ENCODE results near the gene PDE7B. TPM values are rescaled to one million over a fixed set of nuclear protein-coding genes. Genes with fewer than 3 reads are reported as not detected.
"Not testable (repeated sequence)": the region's sequence is repeated elsewhere in the genome, so short reads cannot be mapped to it uniquely, and the experiment has no call there.

The PDE7B gene
- total RNA-seq, 2 experiments from 2014 or later = 0.73 to 1.1 TPM

DNA sequence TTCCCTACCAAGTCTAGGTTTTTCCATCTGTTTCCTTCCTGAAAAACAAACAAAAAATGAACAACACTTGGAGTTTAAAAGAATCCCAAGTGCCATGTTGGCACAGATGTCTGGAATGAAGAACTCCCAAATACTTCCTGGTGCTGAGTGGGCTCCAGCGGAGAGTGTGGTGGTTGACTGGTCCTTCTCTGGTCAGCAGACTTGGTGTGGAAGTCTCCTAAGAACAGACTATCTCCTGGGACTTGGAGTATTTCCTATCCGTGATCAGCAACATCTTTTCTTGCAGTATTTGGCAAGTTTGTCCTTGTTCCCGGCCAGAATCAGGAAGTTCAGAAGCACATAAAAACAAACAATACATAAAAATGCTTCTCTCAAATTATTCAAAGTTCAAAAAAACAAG is 244.5 kb downstream of the PDE7B start:
- ChIA-PET CTCF (interaction anchor here (0.5 kb wide), 1 partner anchor 643 kb away, joined by 3 read pairs; no protein-coding TSS in a partner anchor), POLR2A (no interaction called here)
- Mint-ChIP-seq H3K4me3 (no peak overlapping the region), H3K27me3 (peaks cover 3% of the 10 kb centered on the region), H3K27ac (no peak overlapping the region), H3K9me3 (ENCODE audit: low read depth) (peaks cover 6% of the 10 kb centered on the region), H3K36me3 (ENCODE audit: low read depth) (no peaks in the 10 kb centered on the region), H3K4me1 (no peaks in the 10 kb centered on the region)
- intact Hi-C loops (cut with DNase I, micrococcal nuclease) = no loop called here
- ATAC-seq (no peak), DNase-seq (no peak)

DNA sequence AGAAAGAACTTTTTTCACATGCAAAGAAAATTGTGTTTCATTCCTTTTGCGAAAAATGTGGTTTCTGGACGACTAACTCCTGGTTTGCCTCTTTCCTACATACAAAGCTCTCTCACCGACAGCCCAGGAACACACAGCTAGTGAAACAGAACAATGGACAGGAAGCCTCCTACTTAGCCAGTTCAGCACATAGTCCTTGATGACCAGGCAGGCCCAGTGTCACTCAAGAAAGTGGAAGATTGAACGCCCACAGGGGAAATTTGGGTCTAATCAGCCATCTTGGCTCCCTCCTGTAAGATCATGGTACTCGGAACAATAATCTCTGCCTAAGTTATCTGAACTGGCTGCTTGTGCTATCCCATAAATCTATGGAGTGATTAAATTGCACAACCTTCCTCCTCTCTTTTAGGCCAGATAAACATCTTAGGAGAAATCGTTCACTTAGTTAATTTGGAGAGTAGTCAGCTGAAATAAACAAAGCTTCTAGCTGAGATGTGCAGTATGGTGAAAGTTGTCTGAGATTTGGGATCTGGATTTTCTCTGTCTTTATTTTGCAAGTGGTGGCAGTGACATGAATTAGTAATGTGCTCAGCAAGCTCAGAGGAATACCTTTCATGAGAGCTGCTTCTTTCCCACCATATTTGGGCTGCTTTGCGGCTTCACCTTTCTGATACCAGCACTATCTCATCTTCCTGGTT is 251.6 kb downstream of the PDE7B start:
- ChIA-PET CTCF (interaction anchor here (0.9 to 1.2 kb wide), 2 partner anchors 31 to 124 kb away, joined by 3 read pairs; no protein-coding TSS in a partner anchor), POLR2A (no interaction called here)
- ATAC-seq (no peak), DNase-seq (no peak)
- no peak overlapping the region for H3K27ac Mint-ChIP-seq
- no peaks in the 10 kb centered on the region for H3K4me1 Mint-ChIP-seq
- H3K36me3 Mint-ChIP-seq (ENCODE audit: low read depth) = no peaks in the 10 kb centered on the region
- H3K4me3 Mint-ChIP-seq = no peak overlapping the region
- H3K9me3 Mint-ChIP-seq (ENCODE audit: low read depth) = no peaks in the 10 kb centered on the region
- intact Hi-C loops (cut with DNase I, micrococcal nuclease) = no loop called here
- H3K27me3 Mint-ChIP-seq = peaks cover 2% of the 10 kb centered on the region

DNA sequence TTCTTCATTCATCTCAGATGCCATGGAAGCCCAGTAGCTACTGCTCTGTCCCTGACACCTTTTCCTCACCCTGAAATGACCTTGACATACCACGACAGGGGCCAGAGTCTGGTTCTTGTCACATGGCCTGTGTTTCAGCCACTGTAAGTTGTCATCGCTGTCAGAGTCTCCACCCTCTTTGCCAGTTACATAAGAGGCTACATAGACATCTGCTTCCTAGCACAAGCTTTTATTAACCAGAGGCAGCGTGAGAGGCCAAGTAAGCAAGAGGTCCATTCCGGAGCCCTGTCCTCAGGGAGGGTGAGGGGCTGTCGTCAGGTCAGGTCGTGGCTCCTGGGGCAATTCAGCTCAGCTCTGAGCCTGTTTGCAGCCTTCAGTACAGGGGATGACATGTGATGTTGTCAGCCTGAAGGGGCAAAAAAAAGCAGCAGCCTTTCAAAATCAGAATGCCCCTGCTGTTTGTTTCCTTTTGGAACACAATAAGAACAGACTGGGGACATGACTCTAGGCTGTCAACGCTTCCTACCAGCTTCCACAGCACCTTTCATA is 252.3 kb downstream of the PDE7B start:
- no peaks in the 10 kb centered on the region for H3K36me3 Mint-ChIP-seq (ENCODE audit: low read depth)
- no peak overlapping the region for H3K4me3 Mint-ChIP-seq
- ChIA-PET CTCF (interaction anchor here (0.5 to 1.2 kb wide), 3 partner anchors 13 to 123 kb away, joined by 3 read pairs; no protein-coding TSS in a partner anchor), POLR2A (no interaction called here)
- H3K4me1 Mint-ChIP-seq = no peaks in the 10 kb centered on the region
- H3K27ac Mint-ChIP-seq = no peak overlapping the region
- ATAC-seq (no peak), DNase-seq (no peak)
- H3K9me3 Mint-ChIP-seq (ENCODE audit: low read depth) = no peaks in the 10 kb centered on the region
- H3K27me3 Mint-ChIP-seq = peaks cover 2% of the 10 kb centered on the region
- intact Hi-C loops (cut with DNase I, micrococcal nuclease) = no loop called here

DNA sequence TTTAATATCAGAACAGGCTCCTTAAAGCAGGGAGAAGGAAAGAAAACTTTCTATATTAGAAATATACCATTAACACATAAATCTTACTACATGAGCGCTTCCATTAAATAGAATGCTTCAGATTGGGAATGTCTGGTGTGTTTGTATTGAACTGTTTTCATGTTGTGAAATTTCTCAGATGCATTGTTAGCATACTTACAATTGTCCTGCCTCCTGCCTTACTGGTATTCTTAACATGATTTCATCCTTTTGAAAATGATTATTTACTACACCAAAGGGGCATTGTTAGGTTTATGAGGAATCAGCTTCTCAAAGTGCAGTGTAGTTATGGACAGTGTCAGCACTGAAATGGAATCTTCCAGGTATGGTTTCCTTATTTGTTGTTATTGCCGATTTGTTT is 253.1 kb downstream of the PDE7B start:
- H3K36me3 Mint-ChIP-seq (ENCODE audit: low read depth) = no peaks in the 10 kb centered on the region
- intact Hi-C loops (cut with DNase I, micrococcal nuclease) = no loop called here
- H3K27ac Mint-ChIP-seq = no peak overlapping the region
- H3K4me1 Mint-ChIP-seq = no peaks in the 10 kb centered on the region
- DNase-seq = no peak
- no peak for ATAC-seq
- ChIA-PET CTCF (interaction anchor here (0.6 to 0.8 kb wide), 3 partner anchors 12 to 133 kb away, joined by 3 read pairs; no protein-coding TSS in a partner anchor), POLR2A (no interaction called here)
- H3K4me3 Mint-ChIP-seq = no peak overlapping the region
- peaks cover 2% of the 10 kb centered on the region for H3K27me3 Mint-ChIP-seq
- no peaks in the 10 kb centered on the region for H3K9me3 Mint-ChIP-seq (ENCODE audit: low read depth)

DNA sequence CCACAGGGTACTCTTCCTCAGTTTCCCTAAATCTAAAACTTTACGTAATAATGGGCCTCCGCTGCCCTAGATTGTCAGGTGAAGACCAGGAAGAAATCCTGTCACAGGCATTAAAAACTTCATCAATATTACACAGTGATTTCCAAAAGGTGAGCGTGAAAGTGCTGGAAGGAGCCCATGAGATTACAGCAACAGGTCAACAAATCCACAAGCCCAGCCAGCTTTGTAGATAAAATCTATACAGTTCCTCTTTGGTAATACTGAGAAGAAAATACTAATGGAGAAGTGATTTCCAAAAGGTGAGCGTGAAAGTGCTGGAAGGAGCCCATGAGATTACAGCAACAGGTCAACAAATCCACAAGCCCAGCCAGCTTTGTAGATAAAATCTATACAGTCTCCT is 254.3 kb downstream of the PDE7B start:
- H3K9me3 Mint-ChIP-seq (ENCODE audit: low read depth); ATAC-seq; H3K27me3 Mint-ChIP-seq; H3K27ac Mint-ChIP-seq; H3K4me1 Mint-ChIP-seq; DNase-seq; intact Hi-C loops (cut with DNase I, micrococcal nuclease); POLR2A ChIA-PET; H3K36me3 Mint-ChIP-seq (ENCODE audit: low read depth); CTCF ChIA-PET; H3K4me3 Mint-ChIP-seq: not testable (repeated sequence)

DNA sequence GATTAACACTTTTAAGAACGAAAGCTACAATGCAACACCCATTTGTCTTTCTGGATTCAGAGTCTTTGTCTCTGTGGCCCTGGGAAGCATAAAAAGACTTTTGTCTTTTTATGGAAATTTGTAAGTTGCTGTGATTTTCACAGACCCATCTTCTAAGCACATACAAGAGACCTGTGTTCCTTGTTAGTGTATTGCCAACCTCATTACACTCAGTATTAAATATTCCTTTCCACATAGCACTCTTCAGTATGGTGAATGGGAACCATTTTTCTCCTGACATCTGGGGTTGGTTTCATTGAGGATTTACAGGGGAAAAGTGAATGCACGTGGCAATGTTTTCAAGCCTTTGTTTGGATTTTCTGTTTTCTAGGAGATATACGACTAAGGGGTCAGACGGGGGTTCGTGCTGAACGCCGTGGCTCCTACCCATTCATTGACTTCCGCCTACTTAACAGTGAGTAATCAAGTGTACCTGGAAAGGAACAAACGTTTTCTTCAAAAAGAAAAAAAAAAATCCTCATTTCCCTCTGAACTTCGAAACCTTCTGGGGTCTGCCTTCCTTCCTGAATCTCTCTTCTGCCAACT is 257.0 kb downstream of the PDE7B start:
- intact Hi-C loops (cut with DNase I, micrococcal nuclease) = no loop called here
- Mint-ChIP-seq H3K36me3 (ENCODE audit: low read depth) (no peaks in the 10 kb centered on the region), H3K27ac (no peak overlapping the region), H3K9me3 (ENCODE audit: low read depth) (no peaks in the 10 kb centered on the region), H3K27me3 (peaks cover 7% of the 10 kb centered on the region), H3K4me3 (no peak overlapping the region), H3K4me1 (peaks cover 2% of the 10 kb centered on the region)
- ATAC-seq = no peak
- CTCF ChIA-PET = interaction anchor here (0.6 kb wide), 1 partner anchor 49 kb away, joined by 3 read pairs; no protein-coding TSS in a partner anchor
- DNase-seq = no peak
- POLR2A ChIA-PET = no interaction called here

DNA sequence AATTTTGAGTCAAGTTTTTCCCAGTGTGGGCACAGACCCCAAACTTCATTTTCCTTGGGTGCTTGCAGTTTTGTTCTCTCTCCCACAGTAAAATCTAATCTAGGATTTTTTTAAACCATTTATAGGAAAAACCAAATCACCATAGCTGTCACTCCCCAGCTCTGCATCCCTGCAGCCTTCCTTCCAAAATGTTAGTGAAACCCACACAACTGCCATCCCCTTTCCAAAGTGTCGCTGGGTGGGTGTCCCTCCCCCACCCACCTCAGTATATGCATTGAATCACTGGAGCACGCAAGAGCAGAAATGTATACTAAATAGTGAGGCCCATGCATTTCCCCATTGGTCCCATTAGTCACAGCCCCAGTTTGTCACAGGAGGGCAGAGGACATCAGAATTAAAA is 260.3 kb downstream of the PDE7B start:
- POLR2A ChIA-PET = no interaction called here
- no peaks in the 10 kb centered on the region for H3K36me3 Mint-ChIP-seq (ENCODE audit: low read depth)

DNA sequence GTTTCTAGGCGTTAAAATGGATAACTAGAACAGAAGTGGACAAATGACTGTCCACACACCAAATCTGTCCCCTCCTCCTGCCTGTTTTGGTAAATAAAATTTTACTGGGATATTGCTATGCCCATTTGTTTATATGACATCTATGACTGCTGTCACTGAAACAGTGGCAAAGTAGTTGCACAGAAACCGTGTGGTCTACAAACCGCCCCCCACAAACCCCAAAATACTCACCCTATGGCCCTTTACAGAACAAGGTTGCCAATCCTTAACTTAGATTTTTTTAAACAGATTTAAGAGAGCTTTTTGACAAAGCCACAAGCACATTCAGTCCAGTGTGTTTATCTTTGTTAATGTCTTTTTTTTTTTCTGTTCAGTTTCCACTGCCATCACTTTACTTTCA is 260.8 kb downstream of the PDE7B start:
- ChIA-PET CTCF (interaction anchor here (1.3 kb wide), 1 partner anchor 114 kb away, joined by 3 read pairs; no protein-coding TSS in a partner anchor), POLR2A (no interaction called here)
- DNase-seq = no peak
- no peaks in the 10 kb centered on the region for H3K36me3 Mint-ChIP-seq (ENCODE audit: low read depth)
- H3K4me1 Mint-ChIP-seq = peaks cover 5% of the 10 kb centered on the region
- ATAC-seq = no peak
- H3K4me3 Mint-ChIP-seq = no peak overlapping the region
- intact Hi-C loops (cut with DNase I, micrococcal nuclease) = no loop called here
- H3K27ac Mint-ChIP-seq = no peak overlapping the region
- no peaks in the 10 kb centered on the region for H3K9me3 Mint-ChIP-seq (ENCODE audit: low read depth)
- H3K27me3 Mint-ChIP-seq = peaks cover 4% of the 10 kb centered on the region

More for the DNA sequence above, 260.3 kb downstream of the PDE7B start:
- Mint-ChIP-seq H3K4me1 (peaks cover 5% of the 10 kb centered on the region), H3K9me3 (ENCODE audit: low read depth) (no peaks in the 10 kb centered on the region), H3K27ac (no peak overlapping the region), H3K4me3 (no peak overlapping the region), H3K27me3 (peaks cover 4% of the 10 kb centered on the region)
- CTCF ChIA-PET = no interaction called here
- ATAC-seq (no peak), DNase-seq (no peak)
- intact Hi-C loops (cut with DNase I, micrococcal nuclease) = no loop called here

DNA sequence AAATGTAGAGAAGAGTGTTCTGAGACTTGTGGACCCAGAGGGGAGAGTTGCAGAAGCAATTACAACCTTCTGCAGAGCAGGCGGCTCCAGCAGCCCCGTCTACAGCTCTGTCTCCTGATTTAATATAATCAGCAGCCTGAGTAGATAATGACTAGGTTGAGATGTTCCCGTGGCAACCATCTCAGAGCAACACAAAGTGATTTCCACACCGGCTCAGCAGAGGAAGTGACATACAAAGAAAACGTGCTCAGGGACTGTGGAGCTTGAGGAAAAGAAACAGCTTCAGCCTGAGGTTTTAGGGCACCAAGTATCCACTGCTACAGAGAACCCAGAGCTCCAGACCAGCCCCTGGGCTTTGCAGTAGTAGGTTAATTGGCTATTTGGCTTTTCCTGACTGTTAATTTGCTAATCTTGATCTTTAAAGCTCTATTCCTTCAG is 262.3 kb downstream of the PDE7B start:
- H3K4me3 Mint-ChIP-seq = no peak overlapping the region
- H3K36me3 Mint-ChIP-seq (ENCODE audit: low read depth) = no peaks in the 10 kb centered on the region
- ATAC-seq (peak; percentile 44), DNase-seq (peak; percentile 21)
- intact Hi-C loops (cut with DNase I, micrococcal nuclease) = no loop called here
- H3K9me3 Mint-ChIP-seq (ENCODE audit: low read depth) = no peaks in the 10 kb centered on the region
- ChIA-PET POLR2A (no interaction called here), CTCF (interaction anchor here (0.6 to 1.3 kb wide), 2 partner anchors 15 to 113 kb away, joined by 3 read pairs; no protein-coding TSS in a partner anchor)
- peaks cover 4% of the 10 kb centered on the region for H3K27me3 Mint-ChIP-seq
- no peak overlapping the region for H3K27ac Mint-ChIP-seq
- peaks cover 5% of the 10 kb centered on the region for H3K4me1 Mint-ChIP-seq

DNA sequence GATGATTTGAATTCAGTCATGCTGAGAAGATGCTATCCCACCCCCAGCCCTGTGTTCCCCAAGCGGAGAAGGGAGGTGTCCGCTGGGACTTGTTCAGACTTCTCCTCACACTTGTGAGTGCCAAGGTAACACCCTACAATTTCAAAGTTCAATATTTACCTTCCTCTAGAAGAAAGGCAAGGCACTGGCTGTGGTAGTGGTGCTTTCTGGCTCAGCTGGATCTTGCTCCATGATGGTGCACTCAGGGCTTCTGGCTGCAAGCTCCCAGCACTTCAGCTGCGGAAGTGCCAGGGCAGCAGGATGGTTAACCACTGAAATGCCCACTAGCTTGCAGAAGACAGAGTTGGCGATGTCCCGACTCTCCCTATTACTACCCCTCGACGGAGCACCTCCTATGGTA is 263.2 kb downstream of the PDE7B start:
- Mint-ChIP-seq H3K4me1 (peaks cover 5% of the 10 kb centered on the region), H3K27ac (no peak overlapping the region), H3K36me3 (ENCODE audit: low read depth) (no peaks in the 10 kb centered on the region), H3K27me3 (peaks cover 4% of the 10 kb centered on the region), H3K9me3 (ENCODE audit: low read depth) (no peaks in the 10 kb centered on the region), H3K4me3 (no peak overlapping the region)
- intact Hi-C loops (cut with DNase I, micrococcal nuclease) = no loop called here
- POLR2A ChIA-PET = no interaction called here
- CTCF ChIA-PET = no interaction called here
- DNase-seq = no peak
- no peak for ATAC-seq

DNA sequence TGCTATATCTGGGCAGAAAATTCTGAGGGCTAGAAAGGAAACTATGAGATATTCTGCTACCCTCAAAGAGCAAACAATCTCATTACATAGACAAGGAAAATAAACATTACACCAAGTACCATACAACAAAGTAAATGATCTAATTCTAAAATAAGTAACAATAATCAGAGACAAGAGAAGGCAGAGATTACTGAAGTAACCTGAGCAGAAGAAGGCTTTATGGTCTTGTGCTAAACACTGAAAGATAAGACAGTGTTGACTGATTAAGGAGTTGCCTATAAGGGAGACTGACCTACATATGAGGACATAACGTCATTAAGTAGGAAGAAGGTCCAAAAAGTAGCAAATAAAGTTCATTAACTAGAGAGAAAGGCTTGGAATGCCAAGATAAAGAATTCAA is 264.4 kb downstream of the PDE7B start:
- peaks cover 5% of the 10 kb centered on the region for H3K4me1 Mint-ChIP-seq
- no peak for ATAC-seq
- intact Hi-C loops (cut with DNase I, micrococcal nuclease) = no loop called here
- no peak for DNase-seq
- ChIA-PET CTCF (no interaction called here), POLR2A (no interaction called here)
- no peaks in the 10 kb centered on the region for H3K9me3 Mint-ChIP-seq (ENCODE audit: low read depth)
- H3K36me3 Mint-ChIP-seq (ENCODE audit: low read depth) = no peaks in the 10 kb centered on the region
- no peak overlapping the region for H3K4me3 Mint-ChIP-seq
- no peak overlapping the region for H3K27ac Mint-ChIP-seq
- H3K27me3 Mint-ChIP-seq = peaks cover 2% of the 10 kb centered on the region

DNA sequence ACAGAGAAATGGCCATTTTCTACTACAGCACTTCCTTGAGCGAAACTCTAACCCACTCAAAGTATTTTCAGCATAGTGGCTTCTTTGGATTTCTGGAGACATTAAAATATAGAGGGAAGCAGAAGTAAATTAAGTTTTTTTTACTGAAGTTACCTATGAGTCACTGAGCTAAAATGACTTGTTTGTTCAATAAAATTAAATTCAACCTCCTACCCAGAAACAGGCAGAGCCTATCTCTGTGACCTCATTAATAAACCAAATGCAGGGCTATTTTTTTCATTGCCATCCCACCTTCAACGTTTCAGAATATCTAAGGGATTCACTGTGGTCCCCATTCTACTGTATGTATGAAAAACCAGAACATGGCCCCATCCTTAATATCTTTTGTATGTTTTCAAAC is 265.6 kb downstream of the PDE7B start:
- intact Hi-C loops (cut with DNase I, micrococcal nuclease) = no loop called here
- DNase-seq = no peak

More for the DNA sequence above, 265.6 kb downstream of the PDE7B start:
- Mint-ChIP-seq H3K27ac (no peak overlapping the region), H3K9me3 (ENCODE audit: low read depth) (no peaks in the 10 kb centered on the region), H3K4me3 (no peak overlapping the region), H3K27me3 (no peaks in the 10 kb centered on the region), H3K4me1 (peaks cover 5% of the 10 kb centered on the region), H3K36me3 (ENCODE audit: low read depth) (no peaks in the 10 kb centered on the region)
- ATAC-seq = no peak
- POLR2A ChIA-PET = no interaction called here
- CTCF ChIA-PET = interaction anchor here (0.8 kb wide), 1 partner anchor 13 kb away, joined by 3 read pairs; no protein-coding TSS in a partner anchor
